HL-60 (cell line): ENCODE data around the gene GIMAP7.

Experiments used
- DNase-seq, 2 experiments: peaks; one replicate each; pipeline ENCODE4 v3.0.0-alpha.2; 2010 to 2020; ENCODE audit warnings: low read depth in 1 of 2, low spot score in 1 of 2
- H3K27ac ChIP-seq: fragments of 250-450 bp; sonication (Bioruptor Pico); replicated peaks from 2 replicates; pipeline ENCODE4 v1.5.1; 2020; ENCODE audit warnings: mild to moderate bottlenecking, moderate library complexity
- H3K27me3 ChIP-seq: fragments of 250-450 bp; sonication (Bioruptor Pico); 2 replicates; pipeline ENCODE4 v1.5.1; 2021; ENCODE audit warnings: mild to moderate bottlenecking, moderate library complexity; ENCODE audit not compliant: insufficient read depth, poor library complexity, severe bottlenecking
- H3K4me3 ChIP-seq: replicated peaks from 2 replicates; pipeline ENCODE4 v1.5.1; 2011; ENCODE audit warnings: mild to moderate bottlenecking, control low read depth, low read length; ENCODE audit not compliant: insufficient read depth
- GABPA ChIP-seq: IDR thresholded peaks from 2 replicates; pipeline ENCODE4 v1.6.1; 2012; ENCODE audit warnings: low read depth
- POLR2AphosphoS5 ChIP-seq: IDR thresholded peaks from 2 replicates; pipeline ENCODE4 v1.6.1; 2012; ENCODE audit warnings: low read depth
- REST ChIP-seq: IDR thresholded peaks from 2 replicates; pipeline ENCODE4 v1.6.1; 2012; ENCODE audit warnings: low read depth; ENCODE audit not compliant: insufficient replicate concordance
- SPI1 ChIP-seq: IDR thresholded peaks from 2 replicates; pipeline ENCODE4 v1.6.1; 2012; ENCODE audit warnings: low read depth, mild to moderate bottlenecking, borderline replicate concordance
- TF ChIP-seq, protein P1 (sequence below): IDR thresholded peaks from one replicate; pipeline ENCODE4 v1.5.1; 2011; ENCODE audit warnings: low read length, control low read depth, inconsistent platforms; ENCODE audit not compliant: insufficient read depth

GIMAP7 gene

DNA sequence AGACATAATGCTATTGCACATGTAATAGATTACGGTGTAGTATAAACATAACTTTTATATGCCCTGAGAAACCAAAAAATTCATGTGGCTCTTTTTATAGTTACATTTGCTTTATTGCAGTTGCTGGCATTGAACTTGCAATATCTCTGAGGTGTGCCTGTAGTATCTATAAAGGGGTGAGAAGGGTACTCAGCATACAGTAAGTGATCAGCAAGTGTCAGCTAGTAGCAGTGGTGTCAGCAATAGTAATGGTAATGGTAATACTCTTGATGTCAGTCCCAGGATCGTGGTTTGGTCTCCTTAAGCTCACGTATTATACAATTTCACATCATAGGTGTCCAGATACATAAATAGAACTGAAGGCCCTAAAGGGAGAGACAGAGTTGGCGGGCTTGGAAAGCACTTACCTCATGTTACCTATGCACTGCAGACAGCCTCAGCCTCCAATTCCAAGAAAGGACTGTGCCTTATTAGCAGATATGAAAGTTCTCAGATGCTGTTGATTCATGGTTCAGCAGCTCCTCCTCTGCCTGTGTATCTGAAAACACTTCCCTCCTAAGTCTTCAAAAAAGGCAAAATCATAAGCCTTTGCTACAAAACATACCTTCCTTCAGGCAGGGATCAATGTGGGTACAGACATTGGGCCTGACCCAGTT lies 6.6 kb upstream of the GIMAP7 start:
- Histone ChIP-seq H3K27ac (no peak overlapping the region), H3K27me3 (no peaks in the 10 kb centered on the region), H3K4me3 (no peak overlapping the region)
- TF ChIP-seq GABPA (no peak), SPI1 (no peak), REST (no peak), POLR2AphosphoS5 (no peak)
- TF ChIP-seq, protein P1, sequence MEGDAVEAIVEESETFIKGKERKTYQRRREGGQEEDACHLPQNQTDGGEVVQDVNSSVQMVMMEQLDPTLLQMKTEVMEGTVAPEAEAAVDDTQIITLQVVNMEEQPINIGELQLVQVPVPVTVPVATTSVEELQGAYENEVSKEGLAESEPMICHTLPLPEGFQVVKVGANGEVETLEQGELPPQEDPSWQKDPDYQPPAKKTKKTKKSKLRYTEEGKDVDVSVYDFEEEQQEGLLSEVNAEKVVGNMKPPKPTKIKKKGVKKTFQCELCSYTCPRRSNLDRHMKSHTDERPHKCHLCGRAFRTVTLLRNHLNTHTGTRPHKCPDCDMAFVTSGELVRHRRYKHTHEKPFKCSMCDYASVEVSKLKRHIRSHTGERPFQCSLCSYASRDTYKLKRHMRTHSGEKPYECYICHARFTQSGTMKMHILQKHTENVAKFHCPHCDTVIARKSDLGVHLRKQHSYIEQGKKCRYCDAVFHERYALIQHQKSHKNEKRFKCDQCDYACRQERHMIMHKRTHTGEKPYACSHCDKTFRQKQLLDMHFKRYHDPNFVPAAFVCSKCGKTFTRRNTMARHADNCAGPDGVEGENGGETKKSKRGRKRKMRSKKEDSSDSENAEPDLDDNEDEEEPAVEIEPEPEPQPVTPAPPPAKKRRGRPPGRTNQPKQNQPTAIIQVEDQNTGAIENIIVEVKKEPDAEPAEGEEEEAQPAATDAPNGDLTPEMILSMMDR: no peak
- no peak for DNase-seq

DNA sequence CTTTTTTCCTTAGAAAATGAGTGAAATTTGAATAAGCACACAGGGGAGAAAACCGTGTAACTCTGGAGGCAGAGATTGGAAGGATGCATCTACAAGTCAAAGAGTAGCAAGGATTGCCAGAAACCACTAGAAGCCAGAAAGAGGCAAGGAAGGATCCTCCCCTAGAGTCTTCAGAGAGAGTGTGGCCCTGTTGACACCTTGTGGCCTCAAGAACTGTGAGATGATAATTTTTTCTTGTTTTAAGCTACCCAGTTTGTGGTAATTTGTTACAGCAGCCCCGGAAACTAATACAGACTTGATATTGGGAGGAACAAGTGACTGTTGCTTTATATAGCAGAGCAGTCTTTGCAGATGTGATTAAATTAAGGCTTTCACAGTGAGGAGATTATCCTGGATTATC lies 3.6 kb upstream of the GIMAP7 start:
- H3K4me3 ChIP-seq: no peak overlapping the region
- peaks cover 2% of the 10 kb centered on the region for H3K27me3 ChIP-seq
- DNase-seq: no peak
- TF ChIP-seq REST: no peak
- TF ChIP-seq, protein P1: no peak
- TF ChIP-seq SPI1: no peak
- TF ChIP-seq GABPA: no peak
- TF ChIP-seq POLR2AphosphoS5: no peak
- no peak overlapping the region for H3K27ac ChIP-seq

GRCh38 chr7:150513758-150514157 lies 914 bp upstream of the GIMAP7 start:
- peaks cover 15% of the 10 kb centered on the region for H3K27me3 ChIP-seq
- H3K4me3 ChIP-seq: no peak overlapping the region
- no peak overlapping the region for H3K27ac ChIP-seq
- DNase-seq: no peak
- TF ChIP-seq SPI1: no peak
- TF ChIP-seq REST: no peak
- TF ChIP-seq POLR2AphosphoS5: no peak
- TF ChIP-seq GABPA: no peak
- TF ChIP-seq, protein P1: no peak
